HG03064 (cell line): Measurements from ENCODE around the gene MAGI1.
"Not testable (repeated sequence)": the region's sequence is repeated elsewhere in the genome, so short reads cannot be mapped to it uniquely, and the experiment has no call there.

Experiments used
- ATAC-seq: cut with Tn5 transposase; IDR thresholded peaks from one replicate; pipeline ENCODE4 v1.9.1; 2021; ENCODE audit warnings: low read depth; ENCODE audit not compliant: unreplicated experiment

MAGI1 gene

GRCh38 chr3:65617209-65617608, 421.5 kb downstream of the MAGI1 start:
- ATAC-seq = no peak

GRCh38 chr3:65616563-65616962, 422.2 kb downstream of the MAGI1 start:
- ATAC-seq = no peak

- no peak for ATAC-seq
Observed at GRCh38 chr3:65615329-65615728, 423.4 kb downstream of the MAGI1 start.

GRCh38 chr3:65614585-65614984, 424.1 kb downstream of the MAGI1 start:
- no peak for ATAC-seq

GRCh38 chr3:65607965-65608460, 430.7 kb downstream of the MAGI1 start:
- ATAC-seq = not testable (repeated sequence)

- no peak for ATAC-seq
Observed at GRCh38 chr3:65607101-65607500, 431.6 kb downstream of the MAGI1 start.

- ATAC-seq = no peak
Observed at GRCh38 chr3:65605876-65606432, 432.8 kb downstream of the MAGI1 start.

- ATAC-seq = no peak
Observed at GRCh38 chr3:65604863-65605526, 433.7 kb downstream of the MAGI1 start.

GRCh38 chr3:65603631-65604030, 435.1 kb downstream of the MAGI1 start:
- ATAC-seq = no peak

GRCh38 chr3:65600888-65601287, 437.8 kb downstream of the MAGI1 start:
- no peak for ATAC-seq

GRCh38 chr3:65597952-65598413, 440.7 kb downstream of the MAGI1 start:
- no peak for ATAC-seq

- no peak for ATAC-seq
Observed at GRCh38 chr3:65597226-65597951, 441.3 kb downstream of the MAGI1 start.

GRCh38 chr3:65596571-65597225, 442.0 kb downstream of the MAGI1 start:
- no peak for ATAC-seq

GRCh38 chr3:65596029-65596300, 442.8 kb downstream of the MAGI1 start:
- no peak for ATAC-seq

GRCh38 chr3:65595222-65596028, 443.3 kb downstream of the MAGI1 start:
- no peak for ATAC-seq

- ATAC-seq = no peak
Observed at GRCh38 chr3:65593780-65594752, 444.7 kb downstream of the MAGI1 start.

- no peak for ATAC-seq
Observed at GRCh38 chr3:65591313-65591712, 447.4 kb downstream of the MAGI1 start.

GRCh38 chr3:65588884-65589283, 449.8 kb downstream of the MAGI1 start:
- no peak for ATAC-seq

- no peak for ATAC-seq
Observed at GRCh38 chr3:65587650-65588439, 450.9 kb downstream of the MAGI1 start.
